HEK293 (cell line): ENCODE data around the gene PPP1R14B.
A peak's percentile ranks its signal among the peaks of the same experiment; 100 is the strongest.

Experiments used
- BCL11B ChIP-seq: fragments of 450-650 bp; formaldehyde crosslinking; IDR thresholded peaks from 2 replicates; pipeline ENCODE4 v1.5.1; 2016; ENCODE audit warnings: low read depth, missing biosample characterization, missing genetic modification characterization
- GFI1B ChIP-seq: fragments of 450-650 bp; formaldehyde crosslinking; IDR thresholded peaks from 2 replicates; pipeline ENCODE4 v1.5.1; 2016; ENCODE audit warnings: missing biosample characterization, missing genetic modification characterization
- HOXC10 ChIP-seq: sonication (generic); formaldehyde crosslinking; IDR thresholded peaks from 2 replicates; pipeline ENCODE4 v1.8.1; 2023; ENCODE audit warnings: mild to moderate bottlenecking, missing genetic modification reagents
- KLF10 ChIP-seq: fragments of 450-650 bp; IDR thresholded peaks from 2 replicates; pipeline ENCODE4 v1.5.1; 2018; ENCODE audit warnings: missing biosample characterization, mild to moderate bottlenecking, missing genetic modification characterization
- OSR2 ChIP-seq: fragments of 450-650 bp; formaldehyde crosslinking; IDR thresholded peaks from 2 replicates; pipeline ENCODE4 v1.5.1; 2016; ENCODE audit warnings: missing biosample characterization, missing genetic modification characterization
- REPIN1 ChIP-seq: fragments of 450-650 bp; formaldehyde crosslinking; IDR thresholded peaks from 2 replicates; pipeline ENCODE4 v1.5.1; 2017; ENCODE audit warnings: missing biosample characterization, missing genetic modification characterization, low read depth
- SCRT2 ChIP-seq: fragments of 450-650 bp; formaldehyde crosslinking; IDR thresholded peaks from 2 replicates; pipeline ENCODE4 v1.5.1; 2016; ENCODE audit warnings: missing biosample characterization, missing genetic modification characterization
- SP2 ChIP-seq: fragments of 450-650 bp; formaldehyde crosslinking; IDR thresholded peaks from 2 replicates; pipeline ENCODE4 v1.5.1; 2016; ENCODE audit warnings: missing biosample characterization, missing genetic modification characterization
- SP3 ChIP-seq: fragments of 450-650 bp; formaldehyde crosslinking; IDR thresholded peaks from 2 replicates; pipeline ENCODE4 v1.5.1; 2016; ENCODE audit warnings: missing biosample characterization, missing genetic modification characterization
- TCF7L2 ChIP-seq: IDR thresholded peaks from 2 replicates; pipeline ENCODE4 v1.6.1; 2011; ENCODE audit warnings: low read depth, mild to moderate bottlenecking, inconsistent platforms, low read length, moderate library complexity, borderline replicate concordance
- ZFP37 ChIP-seq: fragments of 450-650 bp; formaldehyde crosslinking; IDR thresholded peaks from 2 replicates; pipeline ENCODE4 v1.5.1; 2016; ENCODE audit warnings: missing biosample characterization, missing genetic modification characterization
- ZFP69B ChIP-seq: fragments of 450-650 bp; formaldehyde crosslinking; IDR thresholded peaks from 2 replicates; pipeline ENCODE4 v1.5.1; 2016; ENCODE audit warnings: missing biosample characterization, missing genetic modification characterization
- ZNF114 ChIP-seq: fragments of 450-650 bp; formaldehyde crosslinking; IDR thresholded peaks from 2 replicates; pipeline ENCODE4 v1.5.0; 2017; ENCODE audit warnings: missing biosample characterization, missing genetic modification characterization
- ZNF174 ChIP-seq: fragments of 450-650 bp; formaldehyde crosslinking; IDR thresholded peaks from 2 replicates; pipeline ENCODE4 v1.5.0; 2017; ENCODE audit warnings: missing biosample characterization, mild to moderate bottlenecking, missing genetic modification characterization
- ZNF175 ChIP-seq: fragments of 450-650 bp; formaldehyde crosslinking; IDR thresholded peaks from 2 replicates; pipeline ENCODE4 v1.5.1; 2016; ENCODE audit warnings: missing biosample characterization, missing genetic modification characterization
- ZNF221 ChIP-seq: fragments of 450-650 bp; formaldehyde crosslinking; IDR thresholded peaks from 2 replicates; pipeline ENCODE4 v1.5.1; 2017; ENCODE audit warnings: missing biosample characterization, missing genetic modification characterization, borderline replicate concordance
- ZNF248 ChIP-seq: fragments of 450-650 bp; formaldehyde crosslinking; IDR thresholded peaks from 2 replicates; pipeline ENCODE4 v1.5.1; 2017; ENCODE audit warnings: missing biosample characterization, missing genetic modification characterization
- ZNF324 ChIP-seq: fragments of 450-650 bp; formaldehyde crosslinking; IDR thresholded peaks from 2 replicates; pipeline ENCODE4 v1.5.1; 2016; ENCODE audit warnings: missing biosample characterization, missing genetic modification characterization
- ZNF404 ChIP-seq: fragments of 450-650 bp; formaldehyde crosslinking; IDR thresholded peaks from 2 replicates; pipeline ENCODE4 v1.5.1; 2017; ENCODE audit warnings: missing biosample characterization, missing genetic modification characterization
- ZNF501 ChIP-seq: fragments of 450-650 bp; formaldehyde crosslinking; IDR thresholded peaks from 2 replicates; pipeline ENCODE4 v1.5.1; 2016; ENCODE audit warnings: missing biosample characterization, missing genetic modification characterization
- ZNF510 ChIP-seq: fragments of 450-650 bp; formaldehyde crosslinking; IDR thresholded peaks from 2 replicates; pipeline ENCODE4 v1.5.1; 2018; ENCODE audit warnings: mild to moderate bottlenecking, missing genetic modification characterization, missing biosample characterization; ENCODE audit not compliant: insufficient replicate concordance
- ZNF521 ChIP-seq: fragments of 450-650 bp; formaldehyde crosslinking; IDR thresholded peaks from 2 replicates; pipeline ENCODE4 v1.5.1; 2017; ENCODE audit warnings: missing biosample characterization, mild to moderate bottlenecking, missing genetic modification characterization
- ZNF555 ChIP-seq: fragments of 450-650 bp; formaldehyde crosslinking; conservative IDR thresholded peaks from 2 replicates; pipeline ENCODE4 v1.5.1; 2017; ENCODE audit warnings: missing biosample characterization, mild to moderate bottlenecking, missing genetic modification characterization, inconsistent platforms
- ZNF596 ChIP-seq: fragments of 450-650 bp; IDR thresholded peaks from 2 replicates; pipeline ENCODE4 v1.5.0; 2018; ENCODE audit warnings: missing biosample characterization, mild to moderate bottlenecking, missing genetic modification characterization, moderate library complexity
- ZNF600 ChIP-seq: fragments of 450-650 bp; formaldehyde crosslinking; IDR thresholded peaks from 2 replicates; pipeline ENCODE4 v1.5.1; 2016; ENCODE audit warnings: missing biosample characterization, missing genetic modification characterization
- ZNF624 ChIP-seq: fragments of 450-650 bp; formaldehyde crosslinking; IDR thresholded peaks from 2 replicates; pipeline ENCODE4 v1.5.1; 2017; ENCODE audit warnings: missing biosample characterization, missing genetic modification characterization
- ZNF629 ChIP-seq: fragments of 450-650 bp; formaldehyde crosslinking; IDR thresholded peaks from 2 replicates; pipeline ENCODE4 v1.5.1; 2017; ENCODE audit warnings: missing biosample characterization, missing genetic modification characterization
- ZNF660 ChIP-seq: fragments of 450-650 bp; IDR thresholded peaks from 2 replicates; pipeline ENCODE4 v1.5.1; 2018; ENCODE audit warnings: missing biosample characterization, mild to moderate bottlenecking, missing genetic modification characterization
- ZNF792 ChIP-seq: fragments of 450-650 bp; formaldehyde crosslinking; IDR thresholded peaks from 2 replicates; pipeline ENCODE4 v1.5.1; 2016; ENCODE audit warnings: missing biosample characterization, missing genetic modification characterization
- ZSCAN16 ChIP-seq: fragments of 450-650 bp; formaldehyde crosslinking; IDR thresholded peaks from 2 replicates; pipeline ENCODE4 v1.5.1; 2016; ENCODE audit warnings: missing biosample characterization, missing genetic modification characterization
- TF ChIP-seq, protein P1 (sequence below): fragments of 450-650 bp; formaldehyde crosslinking; IDR thresholded peaks from 2 replicates; pipeline ENCODE4 v1.5.1; 2017; ENCODE audit warnings: missing biosample characterization, missing genetic modification characterization
- TF ChIP-seq, protein P2 (sequence below): fragments of 450-650 bp; formaldehyde crosslinking; IDR thresholded peaks from 2 replicates; pipeline ENCODE4 v1.5.1; 2016; ENCODE audit warnings: missing biosample characterization, missing genetic modification characterization
- TF ChIP-seq, protein P3 (sequence below): fragments of 450-650 bp; formaldehyde crosslinking; IDR thresholded peaks from 2 replicates; pipeline ENCODE4 v1.5.1; 2016; ENCODE audit warnings: missing biosample characterization, missing genetic modification characterization
- TF ChIP-seq, protein P4 (sequence below): fragments of 450-650 bp; formaldehyde crosslinking; IDR thresholded peaks from 2 replicates; pipeline ENCODE4 v1.5.1; 2017; ENCODE audit warnings: missing biosample characterization, missing genetic modification characterization

The PPP1R14B gene

GRCh38 chr11:64246871-64247728 is at the start of gene PPP1R14B (continued):
- TF ChIP-seq TCF7L2 (no peak), ZFP69B (tag by site-specific recombination) (no peak; the same call in 1 of the 2 replicates), ZNF629 (tag by site-specific recombination) (0 out of 2 replicates have a peak, but pooled peaks have one; percentile 28), ZNF792 (tag by site-specific recombination) (no peak), OSR2 (tag by site-specific recombination) (no peak), SP2 (tag by site-specific recombination) (peak; percentile 47), KLF10 (peak; percentile 82), ZNF221 (no peak), REPIN1 (tag by site-specific recombination) (no peak), ZNF324 (no peak), ZNF660 (tag by site-specific recombination) (no peak; the same call in 1 of the 2 replicates), BCL11B (tag by site-specific recombination) (peak; percentile 13; the same call in 1 of the 2 replicates), ZNF521 (tag by site-specific recombination) (no peak), ZNF555 (tag by site-specific recombination) (no peak), ZSCAN16 (tag by site-specific recombination) (no peak), ZNF501 (tag by site-specific recombination) (0 out of 2 replicates have a peak, but pooled peaks have one; percentile 52), GFI1B (no peak), ZNF510 (tag by site-specific recombination) (no peak), ZNF600 (tag by site-specific recombination) (no peak), ZNF114 (tag by site-specific recombination) (no peak), SCRT2 (tag by site-specific recombination) (no peak), ZFP37 (no peak), SP3 (tag by site-specific recombination) (peak; percentile 81), ZNF248 (no peak), ZNF596 (tag by site-specific recombination) (no peak), ZNF174 (tag by site-specific recombination) (no peak), ZNF624 (tag by site-specific recombination) (no peak), HOXC10 (CRISPR knock-in tag) (no peak), ZNF175 (no peak), ZNF404 (tag by site-specific recombination) (no peak)
- TF ChIP-seq, protein P1, sequence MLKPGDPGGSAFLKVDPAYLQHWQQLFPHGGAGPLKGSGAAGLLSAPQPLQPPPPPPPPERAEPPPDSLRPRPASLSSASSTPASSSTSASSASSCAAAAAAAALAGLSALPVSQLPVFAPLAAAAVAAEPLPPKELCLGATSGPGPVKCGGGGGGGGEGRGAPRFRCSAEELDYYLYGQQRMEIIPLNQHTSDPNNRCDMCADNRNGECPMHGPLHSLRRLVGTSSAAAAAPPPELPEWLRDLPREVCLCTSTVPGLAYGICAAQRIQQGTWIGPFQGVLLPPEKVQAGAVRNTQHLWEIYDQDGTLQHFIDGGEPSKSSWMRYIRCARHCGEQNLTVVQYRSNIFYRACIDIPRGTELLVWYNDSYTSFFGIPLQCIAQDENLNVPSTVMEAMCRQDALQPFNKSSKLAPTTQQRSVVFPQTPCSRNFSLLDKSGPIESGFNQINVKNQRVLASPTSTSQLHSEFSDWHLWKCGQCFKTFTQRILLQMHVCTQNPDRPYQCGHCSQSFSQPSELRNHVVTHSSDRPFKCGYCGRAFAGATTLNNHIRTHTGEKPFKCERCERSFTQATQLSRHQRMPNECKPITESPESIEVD (tag by site-specific recombination) = no peak
- TF ChIP-seq, protein P2, sequence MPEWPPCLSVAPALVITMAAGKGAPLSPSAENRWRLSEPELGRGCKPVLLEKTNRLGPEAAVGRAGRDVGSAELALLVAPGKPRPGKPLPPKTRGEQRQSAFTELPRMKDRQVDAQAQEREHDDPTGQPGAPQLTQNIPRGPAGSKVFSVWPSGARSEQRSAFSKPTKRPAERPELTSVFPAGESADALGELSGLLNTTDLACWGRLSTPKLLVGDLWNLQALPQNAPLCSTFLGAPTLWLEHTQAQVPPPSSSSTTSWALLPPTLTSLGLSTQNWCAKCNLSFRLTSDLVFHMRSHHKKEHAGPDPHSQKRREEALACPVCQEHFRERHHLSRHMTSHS (tag by site-specific recombination) = no peak
- TF ChIP-seq, protein P3, sequence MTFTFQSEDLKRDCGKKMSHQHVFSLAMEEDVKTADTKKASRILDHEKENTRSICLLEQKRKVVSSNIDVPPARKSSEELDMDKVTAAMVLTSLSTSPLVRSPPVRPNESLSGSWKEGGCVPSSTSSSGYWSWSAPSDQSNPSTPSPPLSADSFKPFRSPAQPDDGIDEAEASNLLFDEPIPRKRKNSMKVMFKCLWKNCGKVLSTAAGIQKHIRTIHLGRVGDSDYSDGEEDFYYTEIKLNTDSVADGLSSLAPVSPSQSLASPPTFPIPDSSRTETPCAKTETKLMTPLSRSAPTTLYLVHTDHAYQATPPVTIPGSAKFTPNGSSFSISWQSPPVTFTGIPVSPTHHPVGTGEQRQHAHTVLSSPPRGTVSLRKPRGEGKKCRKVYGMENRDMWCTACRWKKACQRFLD (tag by site-specific recombination) = no peak
- TF ChIP-seq, protein P4, sequence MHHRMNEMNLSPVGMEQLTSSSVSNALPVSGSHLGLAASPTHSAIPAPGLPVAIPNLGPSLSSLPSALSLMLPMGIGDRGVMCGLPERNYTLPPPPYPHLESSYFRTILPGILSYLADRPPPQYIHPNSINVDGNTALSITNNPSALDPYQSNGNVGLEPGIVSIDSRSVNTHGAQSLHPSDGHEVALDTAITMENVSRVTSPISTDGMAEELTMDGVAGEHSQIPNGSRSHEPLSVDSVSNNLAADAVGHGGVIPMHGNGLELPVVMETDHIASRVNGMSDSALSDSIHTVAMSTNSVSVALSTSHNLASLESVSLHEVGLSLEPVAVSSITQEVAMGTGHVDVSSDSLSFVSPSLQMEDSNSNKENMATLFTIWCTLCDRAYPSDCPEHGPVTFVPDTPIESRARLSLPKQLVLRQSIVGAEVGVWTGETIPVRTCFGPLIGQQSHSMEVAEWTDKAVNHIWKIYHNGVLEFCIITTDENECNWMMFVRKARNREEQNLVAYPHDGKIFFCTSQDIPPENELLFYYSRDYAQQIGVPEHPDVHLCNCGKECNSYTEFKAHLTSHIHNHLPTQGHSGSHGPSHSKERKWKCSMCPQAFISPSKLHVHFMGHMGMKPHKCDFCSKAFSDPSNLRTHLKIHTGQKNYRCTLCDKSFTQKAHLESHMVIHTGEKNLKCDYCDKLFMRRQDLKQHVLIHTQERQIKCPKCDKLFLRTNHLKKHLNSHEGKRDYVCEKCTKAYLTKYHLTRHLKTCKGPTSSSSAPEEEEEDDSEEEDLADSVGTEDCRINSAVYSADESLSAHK (tag by site-specific recombination) = no peak
- TF ChIP-seq, all 188 proteins: peak for 41
